GM12874 (cell line): ENCODE measurements around the gene SH3BP1.

Source experiments
- TF ChIP-seq, protein P1 (sequence below): IDR thresholded peaks from 2 replicates; pipeline ENCODE4 v1.5.1; 2011; ENCODE audit warnings: low read depth, mild to moderate bottlenecking, control low read depth, low read length, moderate library complexity; ENCODE audit not compliant: insufficient read depth

The SH3BP1 gene

DNA sequence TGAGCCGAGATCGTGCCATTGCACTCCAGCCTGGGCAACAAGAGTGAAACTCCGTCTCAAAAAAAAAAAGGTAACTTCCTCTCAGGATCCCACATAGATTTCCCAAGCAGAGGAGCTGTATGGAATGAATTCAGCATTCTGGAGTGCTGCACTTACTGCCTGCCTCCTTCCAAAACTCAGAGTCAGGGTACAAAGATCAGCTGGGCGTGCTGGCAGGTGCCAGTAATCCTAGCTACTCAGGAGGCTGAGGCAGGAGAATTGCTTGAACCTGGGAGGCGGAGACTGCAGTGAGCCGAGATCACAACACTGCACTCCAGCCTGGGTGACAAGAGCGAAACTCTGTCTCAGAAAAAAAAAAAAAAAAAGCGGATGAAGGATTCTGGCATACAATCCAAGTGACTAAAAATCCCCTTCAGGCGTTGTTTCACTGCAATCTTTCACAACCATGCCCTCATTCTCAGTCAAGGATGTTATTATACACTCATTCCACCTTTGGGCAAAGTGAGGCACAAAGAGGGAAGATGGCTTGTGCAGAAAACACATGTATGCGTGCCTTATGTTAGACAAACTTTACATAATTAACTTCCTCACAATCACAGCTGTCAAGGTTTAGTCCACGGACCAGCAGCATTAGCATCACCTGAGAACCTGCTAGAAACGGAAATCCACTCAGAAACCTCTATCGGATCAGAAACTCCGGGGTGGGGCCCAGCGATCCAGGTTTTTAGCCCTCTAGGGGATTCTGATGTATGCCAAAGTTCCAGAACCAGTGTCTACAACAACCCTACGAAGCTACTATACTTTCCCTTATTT, 45.5 kb downstream of the SH3BP1 start:
- TF ChIP-seq, protein P1, sequence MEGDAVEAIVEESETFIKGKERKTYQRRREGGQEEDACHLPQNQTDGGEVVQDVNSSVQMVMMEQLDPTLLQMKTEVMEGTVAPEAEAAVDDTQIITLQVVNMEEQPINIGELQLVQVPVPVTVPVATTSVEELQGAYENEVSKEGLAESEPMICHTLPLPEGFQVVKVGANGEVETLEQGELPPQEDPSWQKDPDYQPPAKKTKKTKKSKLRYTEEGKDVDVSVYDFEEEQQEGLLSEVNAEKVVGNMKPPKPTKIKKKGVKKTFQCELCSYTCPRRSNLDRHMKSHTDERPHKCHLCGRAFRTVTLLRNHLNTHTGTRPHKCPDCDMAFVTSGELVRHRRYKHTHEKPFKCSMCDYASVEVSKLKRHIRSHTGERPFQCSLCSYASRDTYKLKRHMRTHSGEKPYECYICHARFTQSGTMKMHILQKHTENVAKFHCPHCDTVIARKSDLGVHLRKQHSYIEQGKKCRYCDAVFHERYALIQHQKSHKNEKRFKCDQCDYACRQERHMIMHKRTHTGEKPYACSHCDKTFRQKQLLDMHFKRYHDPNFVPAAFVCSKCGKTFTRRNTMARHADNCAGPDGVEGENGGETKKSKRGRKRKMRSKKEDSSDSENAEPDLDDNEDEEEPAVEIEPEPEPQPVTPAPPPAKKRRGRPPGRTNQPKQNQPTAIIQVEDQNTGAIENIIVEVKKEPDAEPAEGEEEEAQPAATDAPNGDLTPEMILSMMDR, result no peak

GRCh38 chr22:37686002-37686982, 46.8 kb downstream of the SH3BP1 start, which contains the start of gene NOL12:
Gene NOL12, plus strand, starts transcription at chr22:37686343. Its CDS starts 50 bp downstream, at chr22:37686393.
- TF ChIP-seq, protein P1, result no peak

DNA sequence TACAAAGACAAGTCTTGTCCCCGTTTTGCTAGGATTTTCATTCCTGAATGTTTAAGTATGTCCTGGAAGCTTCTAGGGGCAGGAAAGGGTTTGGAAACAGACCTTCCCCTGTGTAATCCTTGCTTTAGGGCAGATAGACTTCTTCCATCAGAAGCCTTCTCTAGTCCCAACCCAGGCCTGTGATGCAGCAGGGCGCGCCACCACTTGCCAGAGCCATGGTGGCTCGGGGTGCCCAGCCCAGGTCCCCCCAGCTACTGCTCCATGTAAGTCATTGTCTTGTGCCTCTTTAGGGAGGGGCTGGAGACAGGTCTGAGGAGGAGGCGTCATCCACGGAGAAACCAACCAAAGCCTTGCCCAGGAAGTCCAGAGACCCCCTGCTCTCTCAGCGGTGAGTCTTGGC, 50.9 kb downstream of the SH3BP1 start:
- TF ChIP-seq, protein P1, result no peak

- TF ChIP-seq, protein P1, result no peak
Measured at GRCh38 chr22:37690901-37691504, 51.5 kb downstream of the SH3BP1 start.

GRCh38 chr22:37692627-37693285, 53.3 kb downstream of the SH3BP1 start:
- TF ChIP-seq, protein P1, result no peak

GRCh38 chr22:37696657-37697537, 57.4 kb downstream of the SH3BP1 start, which contains the start of gene TRIOBP:
Gene TRIOBP, plus strand, starts transcription at chr22:37697048. Its CDS starts 4,318 bp downstream, at chr22:37701366.
- TF ChIP-seq, protein P1, result peak; percentile 49
